Ramos (cell line): ENCODE results near the gene DNAJC15.

Experiments
- in situ Hi-C: fragments of 300-500 bp; cut with MboI; formaldehyde crosslinking; loops from one replicate; pipeline ENCODE4 v1.14.3; 2022; ENCODE audit warnings: low sequenced_read_pairs; ENCODE audit not compliant: unreplicated experiment

Gene DNAJC15

DNA sequence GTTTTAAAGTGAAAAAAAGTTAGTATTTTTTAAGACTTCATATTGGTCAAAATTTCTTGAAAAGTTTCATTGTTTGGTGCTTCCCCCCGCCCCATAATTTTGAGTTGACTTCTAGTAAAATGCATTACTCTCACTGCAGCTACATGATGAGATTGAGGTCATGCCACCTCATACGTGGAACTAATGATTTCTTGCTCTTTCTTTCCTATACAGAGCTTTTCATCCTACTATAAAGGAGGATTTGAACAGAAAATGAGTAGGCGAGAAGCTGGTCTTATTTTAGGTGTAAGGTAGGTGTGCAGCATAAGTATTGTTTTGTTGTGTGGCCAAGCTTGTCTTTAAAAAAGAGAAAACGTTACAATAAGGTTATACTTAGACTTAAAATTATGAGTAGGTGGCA is 55.0 kb downstream of the DNAJC15 start:
- in situ Hi-C loops, result no loop called here

DNA sequence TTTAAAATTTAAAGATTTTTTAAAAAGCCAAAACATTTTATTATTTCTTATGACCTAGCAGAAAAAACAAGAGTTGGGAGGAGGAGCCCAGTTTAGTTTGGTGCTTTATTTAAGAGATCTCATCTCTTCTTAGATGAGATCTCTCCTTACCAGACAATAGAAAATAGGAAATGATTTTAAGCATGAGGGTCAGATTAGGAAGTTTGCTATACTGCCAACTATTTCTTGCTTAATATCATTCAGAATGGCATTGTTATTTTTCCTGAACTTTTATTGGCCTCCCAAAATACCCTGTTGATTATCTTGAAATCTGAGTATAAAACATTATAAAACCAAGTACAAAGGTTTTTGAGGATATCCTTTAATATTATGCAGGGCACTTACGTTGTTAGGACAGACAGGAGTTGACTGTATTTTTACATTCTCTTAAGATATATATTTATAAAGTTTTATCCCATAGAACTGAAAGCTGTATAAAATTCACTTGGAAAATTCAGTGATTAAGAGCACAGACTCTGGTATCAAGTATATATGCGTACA is 56.1 kb downstream of the DNAJC15 start:
- in situ Hi-C loops, result no loop called here

DNA sequence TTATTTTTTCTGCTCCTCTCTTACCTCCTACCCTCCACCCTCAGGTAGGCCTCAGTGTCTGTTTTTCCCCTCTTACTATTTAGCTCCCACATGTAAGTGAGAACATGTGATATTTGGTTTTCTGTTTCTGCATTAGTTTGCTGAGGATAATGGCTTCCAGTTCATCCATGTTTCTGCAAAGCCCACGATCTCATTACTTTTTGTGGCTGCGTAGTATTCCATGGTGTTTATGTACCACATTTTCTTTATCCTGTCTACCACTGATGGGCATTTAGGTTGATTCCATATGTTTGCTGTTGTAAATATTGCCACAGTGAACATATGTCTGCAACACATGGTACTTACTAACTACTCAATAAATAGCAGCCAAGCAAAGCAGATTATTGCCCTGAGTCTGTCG is 56.8 kb downstream of the DNAJC15 start:
- in situ Hi-C loops, result no loop called here

- in situ Hi-C loops, result no loop called here
Observed at GRCh38 chr13:43081866-43082265, 58.5 kb downstream of the DNAJC15 start.

DNA sequence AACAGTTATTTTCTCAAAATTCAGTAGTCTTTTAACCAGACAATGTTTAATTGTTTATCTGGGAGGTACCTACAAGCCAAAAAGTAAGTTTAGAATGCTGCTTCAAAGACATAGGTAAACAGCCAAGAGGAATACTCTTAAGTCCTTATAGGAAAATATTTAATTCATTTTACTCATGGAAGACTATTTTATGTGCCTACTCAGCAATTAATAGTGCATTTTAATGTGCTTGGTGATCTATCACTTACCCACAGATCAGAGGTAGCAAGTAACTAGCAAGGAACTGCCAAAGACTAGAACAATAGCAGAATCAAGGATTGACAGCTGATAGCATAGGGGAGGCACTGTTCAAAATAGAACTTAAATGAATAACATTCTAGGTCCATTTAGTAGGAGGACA is 60.4 kb downstream of the DNAJC15 start:
- in situ Hi-C loops, result no loop called here

DNA sequence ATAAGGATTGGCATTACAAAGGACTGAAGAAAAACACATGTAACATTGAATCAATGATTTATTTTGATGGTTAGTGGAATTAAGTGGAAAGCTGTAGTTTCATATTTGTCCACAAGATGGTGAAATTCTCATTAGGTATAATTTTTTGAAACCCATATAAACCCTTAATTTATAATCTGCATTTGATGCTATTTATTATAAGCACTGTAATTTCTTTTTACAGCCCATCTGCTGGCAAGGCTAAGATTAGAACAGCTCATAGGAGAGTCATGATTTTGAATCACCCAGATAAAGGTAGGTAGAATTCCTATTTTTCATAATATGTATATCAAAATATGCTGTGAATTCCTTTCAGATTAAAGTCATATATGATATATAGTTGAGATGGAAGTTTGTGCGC is 62.2 kb downstream of the DNAJC15 start:
- in situ Hi-C loops, result no loop called here

GRCh38 chr13:43086181-43086580 is 62.8 kb downstream of the DNAJC15 start:
- in situ Hi-C loops, result no loop called here

GRCh38 chr13:43088093-43088511 is 64.7 kb downstream of the DNAJC15 start:
- in situ Hi-C loops, result no loop called here

DNA sequence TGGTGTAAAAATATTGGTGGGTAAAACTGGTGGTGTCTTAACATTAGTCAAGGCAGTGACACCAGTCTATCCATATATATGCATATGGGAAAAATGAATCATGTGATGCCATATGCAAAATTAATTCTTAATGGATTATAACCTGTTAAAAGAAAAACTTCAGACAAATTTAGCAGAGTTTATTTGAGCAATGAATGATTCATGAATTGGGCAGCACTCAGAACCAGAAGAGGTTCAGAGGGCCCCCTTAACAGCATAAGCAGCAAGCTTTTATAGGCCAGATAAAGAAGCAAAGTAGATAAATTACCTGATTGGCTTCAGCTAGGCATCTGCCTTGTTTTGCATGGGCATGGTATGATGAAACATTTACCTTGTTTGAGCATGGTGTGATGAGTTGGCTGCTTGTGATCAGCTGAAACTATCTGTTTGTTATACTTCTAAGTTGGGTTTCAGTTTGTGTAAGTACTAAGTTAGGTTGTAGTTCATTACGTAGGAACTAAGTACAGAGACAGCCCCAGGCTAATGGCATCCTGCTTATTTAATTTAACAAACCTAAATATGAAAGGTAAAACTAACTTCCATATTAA is 66.6 kb downstream of the DNAJC15 start:
- in situ Hi-C loops, result no loop called here

- in situ Hi-C loops, result no loop called here
Observed at GRCh38 chr13:43094901-43095300, 71.5 kb downstream of the DNAJC15 start.

DNA sequence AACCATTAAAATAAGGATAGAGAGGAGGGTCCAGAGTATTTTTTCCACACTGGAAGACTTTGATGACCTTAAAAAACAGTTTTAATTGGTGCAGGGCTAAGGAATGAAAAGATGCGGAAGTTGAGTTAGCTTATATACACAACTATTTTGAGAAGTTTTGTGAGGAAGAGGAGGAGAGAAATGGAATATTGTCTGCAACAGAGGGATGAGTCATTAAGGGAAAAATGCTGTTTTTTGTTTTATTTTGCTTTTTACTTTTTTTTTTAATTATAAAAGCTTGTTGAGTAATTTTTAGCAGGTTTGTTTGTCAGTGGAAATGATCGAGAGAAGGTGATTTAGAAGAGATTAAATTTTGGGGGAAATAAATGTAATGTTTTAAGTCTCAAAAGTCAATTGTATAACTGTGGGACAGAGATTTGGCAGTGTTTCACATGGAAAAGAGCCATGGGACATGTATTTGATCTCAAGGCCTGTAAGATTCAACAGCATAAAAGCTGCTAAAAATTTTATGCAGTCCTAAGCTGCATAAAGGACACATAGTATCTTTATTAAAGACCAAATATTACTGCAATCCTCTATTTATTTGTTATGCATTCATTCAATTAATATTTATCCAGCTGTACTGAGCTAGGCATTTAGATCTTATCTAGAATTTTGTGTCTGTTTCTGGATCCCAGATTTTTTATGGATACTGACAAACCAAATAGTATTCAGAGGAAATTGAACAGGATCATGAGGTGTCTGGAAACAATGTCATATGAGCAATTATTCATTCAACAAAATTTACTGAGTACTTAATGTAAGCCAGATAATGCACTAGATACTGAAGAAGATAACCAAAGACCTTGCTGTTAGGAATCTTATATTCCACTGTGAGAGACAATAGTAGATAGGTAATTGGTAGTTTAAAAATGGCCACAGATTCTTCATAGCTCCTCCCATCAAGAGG is 72.7 kb downstream of the DNAJC15 start:
- in situ Hi-C loops, result no loop called here

GRCh38 chr13:43100667-43101066 is 77.3 kb downstream of the DNAJC15 start:
- in situ Hi-C loops, result no loop called here

GRCh38 chr13:43102304-43102703 is 78.9 kb downstream of the DNAJC15 start:
- in situ Hi-C loops, result no loop called here

GRCh38 chr13:43107780-43108179 is 84.4 kb downstream of the DNAJC15 start:
- in situ Hi-C loops, result no loop called here

- in situ Hi-C loops, result no loop called here
Observed at GRCh38 chr13:43110036-43110435, 86.7 kb downstream of the DNAJC15 start.

DNA sequence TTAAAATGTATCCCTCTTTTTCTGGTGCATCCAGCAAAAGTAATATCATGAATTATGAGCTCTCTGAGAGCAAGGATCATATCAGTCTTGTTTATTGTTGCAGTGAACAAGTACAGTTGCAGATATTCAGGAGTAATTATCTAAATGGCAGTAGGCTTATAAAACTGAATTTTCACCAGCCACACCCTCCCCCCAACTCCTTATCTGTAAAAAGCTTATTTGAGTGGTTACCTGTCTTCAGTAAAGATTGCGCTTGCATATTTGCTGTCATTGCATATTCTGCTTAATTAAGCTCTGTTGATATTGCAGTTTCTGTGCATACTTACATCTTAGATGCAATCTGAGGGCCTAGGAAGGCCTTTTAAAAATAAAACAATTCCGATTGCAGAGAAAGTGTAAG is 87.3 kb downstream of the DNAJC15 start:
- in situ Hi-C loops, result no loop called here

DNA sequence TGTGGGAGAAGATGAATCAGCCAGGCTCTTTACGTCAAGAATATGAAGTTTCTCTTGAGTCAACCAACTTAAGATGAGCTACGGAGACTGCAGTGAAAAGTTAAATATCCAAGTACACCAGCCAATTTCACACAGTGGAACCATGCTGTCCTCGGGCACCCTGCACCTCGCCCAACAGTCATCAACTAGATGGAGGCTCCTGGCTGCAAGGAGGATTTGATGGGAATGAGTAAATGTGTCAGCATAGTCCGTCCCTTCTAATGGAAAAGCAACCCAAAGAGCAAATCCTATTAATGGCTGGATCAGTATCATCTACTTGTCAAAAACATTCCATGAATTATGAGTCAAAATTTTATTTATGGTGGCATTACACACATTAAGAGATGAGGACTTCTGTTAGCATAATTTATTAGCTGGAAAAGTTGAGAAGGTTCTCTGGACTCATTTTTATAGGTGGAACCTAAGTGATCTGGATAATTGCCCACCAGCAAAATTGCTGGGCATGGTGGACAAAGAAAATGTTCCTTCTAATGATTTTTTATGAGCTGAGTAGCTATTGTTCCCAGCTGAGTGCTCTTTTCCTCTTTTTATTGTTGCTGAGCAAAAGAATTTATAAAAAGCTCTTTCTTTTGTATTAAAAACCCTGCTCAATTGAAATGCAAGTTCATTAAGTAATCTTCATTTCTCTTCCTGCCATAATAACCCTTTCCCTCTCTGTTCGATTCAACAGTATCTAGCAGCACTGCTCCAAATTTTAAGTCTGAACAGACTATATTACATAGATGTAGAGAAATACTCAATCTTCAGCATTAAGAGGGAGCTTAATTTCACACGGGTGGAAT is 88.4 kb downstream of the DNAJC15 start:
- in situ Hi-C loops, result no loop called here

GRCh38 chr13:43113603-43114002 is 90.2 kb downstream of the DNAJC15 start:
- in situ Hi-C loops, result no loop called here

DNA sequence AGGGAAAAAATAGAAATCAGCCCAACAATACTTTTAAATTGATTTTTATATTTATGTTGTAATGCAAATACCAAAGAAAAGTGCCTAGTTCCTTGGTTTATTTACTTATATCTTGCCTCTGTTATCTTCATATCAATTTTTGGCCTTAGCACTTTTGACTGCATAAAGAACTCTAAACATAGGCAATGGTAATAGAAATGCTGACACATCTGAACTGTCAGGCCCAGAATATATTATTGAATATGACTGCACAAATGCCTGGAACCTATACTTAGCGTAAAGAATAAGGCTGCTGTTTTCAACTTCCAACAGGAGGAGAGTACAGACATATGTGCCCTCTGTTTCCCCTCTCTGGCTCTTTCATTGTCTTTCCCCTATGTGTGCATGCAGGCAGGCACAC is 91.1 kb downstream of the DNAJC15 start:
- in situ Hi-C loops, result no loop called here

GRCh38 chr13:43115141-43115540 is 91.8 kb downstream of the DNAJC15 start:
- in situ Hi-C loops, result no loop called here

DNA sequence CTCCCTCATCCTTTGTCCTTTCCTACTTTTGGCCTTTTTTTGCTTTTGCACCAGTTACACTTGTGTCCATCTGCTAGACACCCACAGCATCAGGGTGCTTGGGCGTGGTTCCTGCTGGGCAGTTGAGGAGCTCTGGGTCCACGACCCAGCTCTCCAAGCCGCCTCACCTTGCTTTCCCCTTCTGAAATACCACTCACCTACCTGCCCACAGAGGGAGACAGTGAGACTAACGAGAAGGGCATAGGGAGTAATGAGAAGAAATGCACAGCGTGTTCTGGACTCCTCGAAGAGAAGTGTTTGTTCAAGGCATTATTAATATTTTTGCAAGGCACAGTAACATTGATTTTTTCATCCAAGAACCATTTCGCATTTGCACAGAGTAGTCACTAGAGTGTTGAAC is 92.9 kb downstream of the DNAJC15 start:
- in situ Hi-C loops, result no loop called here
